Mesodermal cell (in vitro differentiated cells): Measurements from ENCODE around the gene CDHR5.
A peak's percentile ranks its signal among the peaks of the same experiment; 100 is the strongest.

Experiments used
- H3K27ac ChIP-seq: 2 replicates; pipeline ENCODE4 v1.7.0; 2013; ENCODE audit warnings: mild to moderate bottlenecking, low read depth, low read length, moderate library complexity; ENCODE audit not compliant: severe bottlenecking
- H3K36me3 ChIP-seq: 2 replicates; pipeline ENCODE4 v1.7.1; 2013; ENCODE audit warnings: mild to moderate bottlenecking, low read length, moderate library complexity; ENCODE audit not compliant: control insufficient read depth, insufficient read depth
- H3K4me1 ChIP-seq: one replicate; pipeline ENCODE4 v1.7.1; 2013; ENCODE audit warnings: mild to moderate bottlenecking, low read length; ENCODE audit not compliant: insufficient read depth, control insufficient read depth, poor library complexity, severe bottlenecking
- H3K4me3 ChIP-seq: 2 replicates; pipeline ENCODE4 v1.7.0; 2013; ENCODE audit warnings: low read length, control low read depth, mild to moderate bottlenecking; ENCODE audit not compliant: insufficient read depth, poor library complexity, severe bottlenecking; ENCODE audit errors: extremely low read depth
- H3K9me3 ChIP-seq: 2 replicates; pipeline ENCODE4 v1.7.1; 2013; ENCODE audit warnings: mild to moderate bottlenecking, low read length, moderate library complexity; ENCODE audit not compliant: control insufficient read depth
- WGBS, 2 experiments: methylation state at CpG; one replicate each; pipeline ENCODE4 v1.1.5; 2013; ENCODE audit warnings: missing lambda C conversion rate in 2 of 2; ENCODE audit not compliant: insufficient coverage in 2 of 2; 5-methylcytosine and 5-hydroxymethylcytosine counted together

Gene CDHR5

DNA sequence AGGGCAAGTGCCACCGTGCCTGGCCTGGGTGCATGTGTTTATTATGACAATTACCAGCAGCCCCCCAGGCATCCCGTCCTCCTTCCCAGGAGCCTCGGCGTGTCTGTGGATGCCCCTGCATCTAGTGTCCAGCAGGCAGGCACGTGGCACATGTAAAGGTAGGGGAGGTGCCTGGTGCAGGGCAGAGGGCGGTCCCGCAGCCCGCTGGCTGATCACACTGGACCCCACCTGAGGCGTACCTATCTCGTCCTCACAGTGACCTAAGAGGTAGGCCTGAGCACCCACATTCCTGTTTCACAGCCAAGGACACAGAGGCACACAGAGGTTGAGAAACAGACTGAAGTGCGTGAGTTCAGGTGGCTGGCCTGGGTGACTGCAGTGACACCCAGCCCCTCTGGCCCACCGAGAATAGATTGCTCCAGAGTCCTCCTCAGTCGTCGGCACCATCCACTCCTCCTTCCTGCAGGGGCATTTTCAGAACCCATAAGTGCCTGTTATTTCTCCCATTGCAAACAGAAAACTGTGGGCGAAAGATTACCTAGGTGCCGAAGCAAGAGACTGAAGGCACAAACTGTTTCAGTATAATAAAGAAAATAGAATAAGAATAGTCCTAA, 51.5 kb downstream of the CDHR5 start:
- 93 to 94% methylated on average over 14 of the region's 16 CpGs for WGBS, 2 experiments
- H3K27ac ChIP-seq, result no peak overlapping the region
- no peak overlapping the region for H3K4me3 ChIP-seq
- H3K4me1 ChIP-seq, result peaks cover 22% of the 10 kb centered on the region
- peaks cover 11% of the 10 kb centered on the region for H3K36me3 ChIP-seq
- no peaks in the 10 kb centered on the region for H3K9me3 ChIP-seq

DNA sequence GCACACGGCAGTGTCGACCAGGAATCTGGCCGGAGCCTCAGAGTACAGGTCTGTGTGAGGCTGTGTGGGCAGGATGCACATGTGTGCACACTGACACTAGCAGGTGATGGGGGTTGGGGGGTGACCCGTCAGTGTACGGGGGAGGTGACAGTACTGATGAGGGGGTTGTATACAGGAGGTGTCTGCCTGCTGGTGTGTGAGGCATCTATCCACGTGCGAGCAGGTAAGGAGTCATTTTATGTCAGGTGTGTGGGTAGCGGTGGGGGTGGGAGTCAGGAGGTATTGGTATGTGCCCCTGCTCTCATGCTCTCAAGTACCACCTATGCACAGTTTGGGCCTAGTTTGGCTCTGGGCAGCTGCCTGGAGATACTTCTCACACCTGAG, 53.0 kb downstream of the CDHR5 start:
- Histone ChIP-seq H3K9me3 (no peaks in the 10 kb centered on the region), H3K4me3 (no peak overlapping the region), H3K36me3 (no peaks in the 10 kb centered on the region), H3K4me1 (peaks cover 12% of the 10 kb centered on the region), H3K27ac (no peak overlapping the region)
- 76 to 78% methylated on average over 5 to 8 of the region's 8 CpGs for WGBS, 2 experiments

DNA sequence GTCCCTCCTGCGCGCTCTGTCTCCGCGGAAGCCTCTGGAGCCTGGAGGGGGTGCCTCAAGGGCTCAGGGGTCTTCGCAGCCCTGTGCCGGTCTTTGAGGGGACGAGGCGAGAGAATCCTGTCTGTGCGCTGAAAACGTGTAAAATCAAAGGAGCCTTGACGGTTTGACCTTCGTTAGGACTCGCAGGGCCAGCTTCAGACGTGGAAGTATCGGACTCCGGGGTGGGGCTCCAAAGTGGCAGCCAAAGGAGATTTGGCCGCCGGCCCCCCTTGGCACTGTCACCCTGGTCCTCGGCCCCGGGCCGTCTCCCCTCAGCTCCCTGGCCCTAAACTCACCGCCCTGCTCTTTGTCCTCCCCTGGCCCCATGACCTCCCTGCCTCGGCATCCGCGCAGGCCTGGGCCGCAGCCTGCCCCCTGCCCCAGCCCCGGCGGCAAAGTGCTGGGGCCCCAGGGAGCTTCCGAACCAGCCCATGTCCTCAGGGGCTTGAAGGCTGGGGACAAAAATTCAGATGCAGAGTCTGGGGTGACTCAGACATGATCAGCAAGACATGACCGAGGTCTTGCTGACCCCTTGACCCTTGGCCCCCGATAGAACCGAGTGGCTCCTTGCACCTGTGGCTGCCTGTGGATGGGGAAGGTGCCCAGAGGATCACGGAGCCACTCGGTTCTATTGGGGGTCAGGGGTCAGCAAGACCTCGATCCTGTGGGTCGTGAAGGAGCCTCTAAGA, 55.4 kb downstream of the CDHR5 start:
- Histone ChIP-seq H3K36me3 (no peaks in the 10 kb centered on the region), H3K4me1 (peaks cover 2% of the 10 kb centered on the region), H3K9me3 (no peaks in the 10 kb centered on the region), H3K4me3 (peak overlapping the region; percentile 51), H3K27ac (no peak overlapping the region)
- WGBS, 2 experiments, result 60 to 65% methylated on average over 30 to 35 of the region's 36 CpGs

DNA sequence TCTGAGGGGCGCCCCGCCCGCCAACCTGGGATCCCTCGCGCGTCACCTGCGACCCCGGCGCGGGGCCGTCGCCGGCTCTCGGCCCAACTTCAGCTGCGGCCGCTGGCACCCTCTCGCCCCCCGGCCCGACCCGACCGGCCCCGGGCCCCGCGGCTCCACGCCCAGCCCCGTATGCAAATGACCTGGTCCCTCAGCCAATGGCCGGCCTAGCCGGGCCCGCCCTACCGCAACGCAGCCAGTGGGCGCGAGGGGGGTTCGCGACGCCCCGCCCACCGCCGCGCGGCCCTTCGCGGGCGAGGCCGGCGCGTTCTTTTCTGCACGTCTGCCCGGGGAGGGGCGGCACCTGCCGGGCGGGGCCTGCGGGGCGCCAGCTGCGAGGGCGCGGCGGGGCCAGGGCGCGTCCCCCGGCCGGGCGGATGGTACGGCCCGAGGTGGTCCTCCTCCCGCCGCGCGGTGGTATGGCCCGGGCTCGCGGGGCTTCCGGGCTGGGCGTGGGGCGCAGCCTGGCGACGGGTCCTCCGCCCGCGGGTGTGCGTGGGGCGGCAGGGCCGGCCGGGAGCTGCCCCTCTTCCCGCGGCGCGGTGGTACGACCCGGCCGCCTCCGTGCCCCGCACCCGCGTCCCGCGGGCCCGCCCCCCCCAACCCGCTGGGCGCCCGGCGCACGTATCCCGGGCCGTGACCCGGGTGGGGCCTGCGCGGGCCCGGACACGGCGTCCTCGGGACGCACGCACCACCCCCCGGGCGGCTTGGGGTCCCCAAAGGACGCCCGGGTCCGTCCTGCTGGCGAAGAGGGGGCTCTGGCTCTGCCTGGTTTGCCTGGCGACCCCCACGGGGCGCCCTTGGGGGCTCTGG, 56.2 kb downstream of the CDHR5 start:
- Histone ChIP-seq H3K36me3 (no peaks in the 10 kb centered on the region), H3K9me3 (no peaks in the 10 kb centered on the region), H3K4me1 (no peaks in the 10 kb centered on the region), H3K27ac (no peak overlapping the region), H3K4me3 (peak overlapping the region; percentile 51)
- 2 to 3% methylated on average over 85 to 89 of the region's 123 CpGs for WGBS, 2 experiments

DNA sequence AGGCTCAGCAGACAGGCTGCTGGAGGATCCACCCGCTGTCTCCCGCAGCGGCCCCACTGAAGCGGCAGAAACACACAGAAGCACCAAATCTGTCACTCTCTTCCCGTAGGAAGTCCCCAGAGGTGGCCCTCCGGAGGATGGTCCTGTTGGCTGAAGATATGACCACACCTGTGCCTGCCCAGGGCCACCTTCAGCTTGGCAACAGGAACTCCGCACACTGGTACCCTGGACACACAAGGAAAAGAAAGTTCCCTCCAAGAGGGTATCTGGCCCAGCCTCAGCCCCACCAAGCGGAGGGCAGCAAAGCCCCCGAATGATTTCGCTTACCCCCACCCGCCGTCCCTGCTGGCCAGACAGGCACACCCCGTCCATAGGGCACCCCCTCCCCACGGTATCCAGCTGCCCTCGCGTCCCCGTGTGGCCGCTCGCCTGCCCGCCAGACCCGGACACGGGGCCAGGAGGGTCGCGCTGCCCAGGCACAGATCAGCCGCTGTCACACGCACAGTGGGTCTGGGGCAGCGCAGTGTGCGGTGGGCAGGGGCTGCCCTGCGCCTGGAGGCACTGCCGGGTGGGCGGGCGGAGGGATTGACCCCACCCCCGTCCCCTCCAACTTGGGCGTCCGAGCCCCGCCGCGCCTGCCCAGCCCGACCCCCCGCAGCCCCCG, 57.0 kb downstream of the CDHR5 start:
- Histone ChIP-seq H3K4me1 (no peaks in the 10 kb centered on the region), H3K36me3 (no peaks in the 10 kb centered on the region), H3K9me3 (no peaks in the 10 kb centered on the region), H3K27ac (no peak overlapping the region), H3K4me3 (peak overlapping the region; percentile 51)
- WGBS, 2 experiments, result 25 to 32% methylated on average over 26 to 31 of the region's 41 CpGs

DNA sequence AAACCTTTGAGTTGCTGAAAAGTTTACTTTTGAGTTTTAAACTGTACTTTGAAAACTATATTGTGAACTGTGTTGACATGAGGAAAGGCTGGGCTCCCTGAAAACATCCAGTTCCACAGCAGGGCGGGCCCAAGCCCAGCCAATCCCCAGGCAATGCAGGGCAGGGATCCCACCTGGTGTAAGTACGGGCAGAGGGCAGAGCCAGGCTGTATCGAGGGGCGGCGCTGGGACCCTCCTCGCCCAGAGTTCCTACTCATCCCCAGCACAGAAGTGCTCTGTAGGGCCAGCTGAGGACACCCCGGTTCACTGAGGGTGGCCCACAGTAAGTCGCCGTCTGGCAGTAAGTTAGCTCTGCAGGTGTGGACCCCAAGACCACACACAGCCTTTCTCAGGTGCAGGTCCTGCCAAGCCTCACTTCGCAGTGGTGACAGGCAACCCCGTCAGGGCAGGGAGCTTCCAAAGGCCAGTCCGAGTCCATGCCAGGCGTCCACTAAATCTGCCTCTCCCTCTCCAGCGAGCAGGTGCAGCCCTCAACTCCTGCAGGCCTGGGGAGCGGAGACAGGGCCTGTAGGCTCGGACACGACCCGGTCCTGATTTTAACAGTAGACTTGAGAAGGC, 57.6 kb downstream of the CDHR5 start:
- no peaks in the 10 kb centered on the region for H3K9me3 ChIP-seq
- no peaks in the 10 kb centered on the region for H3K36me3 ChIP-seq
- WGBS, 2 experiments, result 90 to 91% methylated on average over 17 to 18 of the region's 18 CpGs
- peak overlapping the region; percentile 51 for H3K4me3 ChIP-seq
- no peak overlapping the region for H3K27ac ChIP-seq
- no peaks in the 10 kb centered on the region for H3K4me1 ChIP-seq
